Memory B cell (primary cell): Measurements from ENCODE around the gene PTGFR.

Experiments
- ATAC-seq: fragments of 150-1000 bp; cut with Tn5 transposase; 2 replicates; pipeline ENCODE4 v1.10.0; 2021; ENCODE audit warnings: low read depth, mild to moderate bottlenecking, moderate library complexity
- DNase-seq, 2 donors: peaks; one replicate each; pipeline ENCODE4 v3.0.0; 2022; ENCODE audit warnings: low spot score in 2 of 2
- H3K27ac Mint-ChIP-seq: one replicate; pipeline ENCODE4 v1.8.0; 2022; ENCODE audit warnings: mild to moderate bottlenecking, moderate library complexity, mixed read lengths
- H3K27me3 Mint-ChIP-seq: one replicate; pipeline ENCODE4 v1.8.0; 2022; ENCODE audit warnings: mixed read lengths
- H3K36me3 Mint-ChIP-seq: one replicate; pipeline ENCODE4 v1.8.0; 2022; ENCODE audit warnings: mild to moderate bottlenecking, mixed read lengths
- H3K4me1 Mint-ChIP-seq: one replicate; pipeline ENCODE4 v1.8.0; 2022; ENCODE audit warnings: mixed read lengths
- H3K4me3 Mint-ChIP-seq: one replicate; pipeline ENCODE4 v1.8.0; 2022; ENCODE audit warnings: mild to moderate bottlenecking, moderate library complexity, mixed read lengths
- H3K9me3 Mint-ChIP-seq: one replicate; pipeline ENCODE4 v1.8.0; 2022; ENCODE audit warnings: mixed read lengths

The PTGFR gene

DNA sequence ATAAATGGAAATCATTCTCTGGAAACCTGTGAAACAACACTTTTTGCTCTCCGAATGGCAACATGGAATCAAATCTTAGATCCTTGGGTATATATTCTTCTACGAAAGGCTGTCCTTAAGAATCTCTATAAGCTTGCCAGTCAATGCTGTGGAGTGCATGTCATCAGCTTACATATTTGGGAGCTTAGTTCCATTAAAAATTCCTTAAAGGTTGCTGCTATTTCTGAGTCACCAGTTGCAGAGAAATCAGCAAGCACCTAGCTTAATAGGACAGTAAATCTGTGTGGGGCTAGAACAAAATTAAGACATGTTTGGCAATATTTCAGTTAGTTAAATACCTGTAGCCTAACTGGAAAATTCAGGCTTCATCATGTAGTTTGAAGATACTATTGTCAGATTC is 45.7 kb downstream of the PTGFR start:
- H3K36me3 Mint-ChIP-seq, result no peaks in the 10 kb centered on the region
- ATAC-seq, result no peak

DNA sequence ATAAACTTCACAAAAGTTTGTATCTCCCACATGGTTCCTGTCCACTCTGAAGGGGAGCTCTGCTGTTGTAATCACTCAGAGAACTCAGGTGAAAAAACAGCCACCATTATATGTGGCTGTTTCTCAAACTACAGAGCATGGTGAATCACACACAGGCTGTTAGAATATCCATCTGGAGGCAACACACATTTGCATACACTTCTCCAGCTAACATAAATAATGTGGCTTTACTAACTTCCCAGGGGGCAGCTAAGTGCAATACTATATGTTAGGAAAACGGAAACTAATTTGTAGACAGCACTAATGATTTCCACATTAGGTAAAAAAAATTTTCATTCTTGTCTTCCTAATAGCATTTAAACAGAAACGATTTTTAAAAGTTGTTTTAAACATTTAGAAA is 49.3 kb downstream of the PTGFR start:
- H3K36me3 Mint-ChIP-seq, result no peaks in the 10 kb centered on the region
- ATAC-seq (no peak), DNase-seq (no peak)
- peaks cover 5% of the 10 kb centered on the region for H3K9me3 Mint-ChIP-seq
- H3K4me3 Mint-ChIP-seq, result no peak overlapping the region
- no peak overlapping the region for H3K27ac Mint-ChIP-seq
- no peaks in the 10 kb centered on the region for H3K27me3 Mint-ChIP-seq
- H3K4me1 Mint-ChIP-seq, result no peaks in the 10 kb centered on the region

More for the DNA sequence above, 45.7 kb downstream of the PTGFR start:
- Mint-ChIP-seq H3K4me1 (no peaks in the 10 kb centered on the region), H3K9me3 (peaks cover 1% of the 10 kb centered on the region), H3K27ac (no peak overlapping the region), H3K4me3 (no peak overlapping the region), H3K27me3 (no peaks in the 10 kb centered on the region)
- DNase-seq, result no peak

DNA sequence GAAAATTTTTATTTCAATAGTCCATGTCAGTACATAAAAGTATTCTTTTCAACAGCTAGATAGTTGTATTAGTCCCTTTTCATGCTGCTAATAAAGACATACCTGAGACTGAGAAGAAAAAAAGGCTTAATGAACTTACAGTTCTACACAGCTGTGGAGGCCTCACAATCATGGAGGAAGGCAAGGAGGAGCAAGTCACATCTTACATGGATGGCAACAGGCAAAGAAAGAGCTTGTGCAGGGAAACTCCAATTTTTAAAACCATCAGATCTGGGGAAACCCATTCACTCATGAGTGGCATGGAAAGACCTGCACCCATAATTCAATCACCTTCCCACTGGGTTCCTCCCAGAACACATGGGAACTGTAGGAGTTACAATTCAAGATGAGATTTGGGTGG is 50.7 kb downstream of the PTGFR start:
- Mint-ChIP-seq H3K36me3 (no peaks in the 10 kb centered on the region), H3K9me3 (peaks cover 5% of the 10 kb centered on the region), H3K4me3 (no peak overlapping the region), H3K27ac (no peak overlapping the region), H3K27me3 (no peaks in the 10 kb centered on the region), H3K4me1 (no peaks in the 10 kb centered on the region)
- DNase-seq, result no peak
- no peak for ATAC-seq

DNA sequence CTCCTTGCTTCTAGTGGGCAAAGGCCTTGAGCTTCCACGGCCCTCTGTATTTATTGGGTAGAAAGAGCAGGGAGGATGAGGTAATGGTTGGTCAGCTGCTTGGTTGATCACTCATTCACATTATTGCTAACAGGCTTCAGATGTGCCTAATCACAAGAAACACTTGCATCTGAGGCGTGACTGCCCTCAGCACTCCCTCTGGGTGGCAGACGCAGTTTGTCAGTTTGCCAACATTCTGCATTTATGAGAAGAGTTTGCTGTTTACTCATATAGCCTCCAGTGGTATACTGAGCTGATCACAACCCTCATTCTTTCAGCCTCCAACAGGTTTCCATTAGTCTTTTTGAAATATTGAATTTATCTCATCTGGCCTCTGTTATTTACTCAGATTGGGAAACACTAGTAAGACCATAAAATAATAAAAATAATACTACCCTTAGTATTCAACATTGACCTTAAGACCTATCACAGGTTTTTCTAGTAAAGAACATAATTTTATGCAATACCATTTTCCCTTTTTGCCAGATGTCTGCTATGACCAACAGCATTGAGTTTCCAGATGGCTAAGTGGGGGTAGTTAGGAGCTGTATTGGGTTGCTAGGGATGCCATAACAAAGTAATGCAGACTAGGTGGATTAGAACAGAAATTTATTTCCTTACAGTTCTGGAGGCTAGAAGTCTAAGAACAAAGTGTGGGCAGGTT is 53.3 kb downstream of the PTGFR start:
- ATAC-seq (no peak), DNase-seq (no peak)
- H3K27ac Mint-ChIP-seq, result no peak overlapping the region
- H3K4me3 Mint-ChIP-seq, result no peak overlapping the region
- no peaks in the 10 kb centered on the region for H3K36me3 Mint-ChIP-seq
- H3K27me3 Mint-ChIP-seq, result no peaks in the 10 kb centered on the region
- H3K9me3 Mint-ChIP-seq, result peaks cover 5% of the 10 kb centered on the region
- H3K4me1 Mint-ChIP-seq, result no peaks in the 10 kb centered on the region

DNA sequence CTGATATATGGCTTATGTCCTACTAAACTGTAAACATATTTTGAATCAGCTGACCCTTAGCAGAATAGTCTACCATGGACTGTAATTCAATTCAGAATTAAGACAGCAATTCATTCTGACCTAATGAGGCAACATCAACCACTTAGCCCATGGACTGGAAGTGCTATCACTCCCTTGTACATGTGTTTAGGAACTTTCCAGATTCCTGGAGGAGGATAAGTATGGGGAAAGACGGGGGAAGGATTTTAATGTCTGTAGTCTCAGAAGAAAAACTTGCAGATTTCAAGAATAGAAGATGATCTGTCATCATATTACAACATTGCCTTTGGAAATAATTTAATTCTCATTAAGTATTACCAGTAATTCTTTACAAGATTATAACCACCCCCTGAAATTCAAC is 56.3 kb downstream of the PTGFR start:
- Mint-ChIP-seq H3K27me3 (no peaks in the 10 kb centered on the region), H3K36me3 (no peaks in the 10 kb centered on the region), H3K9me3 (peaks cover 10% of the 10 kb centered on the region), H3K4me1 (no peaks in the 10 kb centered on the region), H3K27ac (no peak overlapping the region), H3K4me3 (no peak overlapping the region)
- DNase-seq (no peak), ATAC-seq (no peak)

DNA sequence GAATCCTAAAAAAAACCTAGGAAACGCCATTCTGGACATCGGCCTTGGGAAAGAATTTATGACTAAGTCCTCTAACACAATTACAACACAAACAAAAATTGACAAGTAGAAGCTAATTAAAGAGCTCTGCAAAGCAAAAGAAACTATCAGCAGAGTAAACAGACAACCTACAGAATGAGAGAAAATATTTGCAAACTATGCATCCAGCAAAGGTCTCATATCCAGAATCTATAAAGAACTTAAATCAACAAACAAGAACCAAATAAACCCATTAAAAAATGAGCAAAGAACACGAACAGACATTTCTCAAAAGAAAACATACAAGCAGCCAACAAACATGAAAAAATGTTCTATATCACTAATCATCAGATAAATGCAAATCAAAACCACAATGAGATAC is 58.6 kb downstream of the PTGFR start:
- no peak overlapping the region for H3K4me3 Mint-ChIP-seq
- H3K27me3 Mint-ChIP-seq, result no peaks in the 10 kb centered on the region
- no peak for DNase-seq
- ATAC-seq, result no peak
- H3K27ac Mint-ChIP-seq, result no peak overlapping the region
- H3K4me1 Mint-ChIP-seq, result no peaks in the 10 kb centered on the region
- no peaks in the 10 kb centered on the region for H3K36me3 Mint-ChIP-seq
- peaks cover 8% of the 10 kb centered on the region for H3K9me3 Mint-ChIP-seq

DNA sequence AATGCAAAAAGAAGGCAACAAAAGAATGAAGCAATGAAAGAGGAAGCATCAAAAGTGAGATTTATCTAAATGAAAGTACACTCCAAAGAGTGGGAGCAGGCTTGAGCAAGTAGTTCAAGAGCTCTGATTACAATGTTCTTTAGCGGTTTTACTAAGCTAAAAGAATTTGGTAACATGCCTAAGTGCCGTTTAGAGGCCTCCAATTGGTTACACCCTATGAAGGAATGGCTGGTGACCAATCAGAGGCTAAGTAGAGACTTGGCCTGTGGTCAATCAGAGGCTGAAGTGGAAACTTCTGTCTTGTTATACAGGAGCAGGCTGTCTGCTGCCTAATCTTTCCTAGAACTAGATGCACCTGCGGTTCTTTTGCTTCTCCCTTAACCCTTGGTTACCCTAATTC is 59.1 kb downstream of the PTGFR start:
- Mint-ChIP-seq H3K27me3 (no peaks in the 10 kb centered on the region), H3K4me1 (no peaks in the 10 kb centered on the region), H3K27ac (no peak overlapping the region), H3K9me3 (peaks cover 12% of the 10 kb centered on the region), H3K36me3 (no peaks in the 10 kb centered on the region), H3K4me3 (no peak overlapping the region)
- DNase-seq (no peak), ATAC-seq (no peak)

DNA sequence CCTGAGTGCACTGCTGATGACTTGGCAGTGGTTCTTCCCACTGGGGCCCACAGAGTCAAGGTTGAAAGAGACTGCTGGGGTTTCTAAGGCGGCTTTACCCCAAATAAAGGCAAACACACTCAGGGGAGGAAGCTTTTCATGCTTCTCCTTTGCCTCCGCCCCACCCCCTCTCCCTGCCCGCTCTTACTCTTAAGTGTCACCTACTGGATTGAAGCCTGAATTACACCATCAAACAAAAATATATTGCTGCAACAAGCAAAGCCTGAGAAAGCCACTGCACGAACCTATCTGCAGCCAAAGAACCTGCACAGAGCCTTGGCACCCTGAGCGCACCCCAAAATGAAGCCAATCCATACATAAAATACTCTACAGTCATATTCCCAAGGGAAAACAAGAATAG is 63.1 kb downstream of the PTGFR start:
- H3K36me3 Mint-ChIP-seq, result no peaks in the 10 kb centered on the region
- peaks cover 16% of the 10 kb centered on the region for H3K9me3 Mint-ChIP-seq
- H3K27ac Mint-ChIP-seq, result no peak overlapping the region

DNA sequence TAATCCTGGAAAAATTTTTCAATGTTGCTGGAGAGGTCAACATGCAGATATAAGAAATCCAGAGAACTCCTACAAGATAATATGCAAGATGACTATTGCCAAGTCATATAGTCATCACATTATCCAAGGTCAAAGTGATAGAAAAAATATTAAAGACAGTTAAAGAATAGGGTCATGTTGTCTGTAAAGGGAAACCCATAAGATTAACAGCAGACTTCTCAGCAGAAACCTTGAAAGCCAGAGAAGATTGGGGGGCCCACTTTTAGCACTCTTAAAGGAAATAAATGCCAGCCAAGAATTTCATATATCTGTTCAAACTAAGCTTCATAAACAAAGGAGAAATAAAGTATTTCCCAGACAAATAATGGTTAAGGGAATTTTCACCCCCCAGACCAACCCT is 64.1 kb downstream of the PTGFR start:
- ATAC-seq (no peak), DNase-seq (no peak)
- Mint-ChIP-seq H3K4me3 (no peak overlapping the region), H3K27ac (no peak overlapping the region), H3K9me3 (peaks cover 12% of the 10 kb centered on the region), H3K36me3 (no peaks in the 10 kb centered on the region), H3K27me3 (no peaks in the 10 kb centered on the region), H3K4me1 (no peaks in the 10 kb centered on the region)

More for the DNA sequence above, 63.1 kb downstream of the PTGFR start:
- no peak overlapping the region for H3K4me3 Mint-ChIP-seq
- no peaks in the 10 kb centered on the region for H3K4me1 Mint-ChIP-seq
- DNase-seq (no peak), ATAC-seq (no peak)
- H3K27me3 Mint-ChIP-seq, result no peaks in the 10 kb centered on the region

DNA sequence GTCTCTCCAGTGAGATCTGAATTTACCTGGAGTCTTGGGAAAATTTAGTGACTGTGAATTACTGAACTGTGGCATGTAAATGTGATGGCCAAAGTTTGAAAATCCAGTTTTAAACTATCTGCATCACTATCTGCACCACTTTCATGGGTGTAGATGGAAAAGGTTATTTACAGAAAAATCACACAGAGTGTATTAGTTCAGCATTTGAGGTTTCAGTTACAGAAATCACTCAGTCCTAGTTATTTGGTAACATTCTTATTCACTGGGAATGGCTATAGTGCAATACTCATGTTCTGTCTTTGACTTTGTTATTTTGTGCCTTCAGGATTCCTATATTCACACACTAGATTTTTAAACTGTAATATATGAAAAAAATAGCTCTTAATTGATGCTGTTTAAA is 68.9 kb downstream of the PTGFR start:
- no peaks in the 10 kb centered on the region for H3K36me3 Mint-ChIP-seq
- no peaks in the 10 kb centered on the region for H3K4me1 Mint-ChIP-seq
- no peak overlapping the region for H3K4me3 Mint-ChIP-seq
- H3K27ac Mint-ChIP-seq, result no peak overlapping the region
- DNase-seq (no peak), ATAC-seq (no peak)
- H3K27me3 Mint-ChIP-seq, result no peaks in the 10 kb centered on the region
- H3K9me3 Mint-ChIP-seq, result peaks cover 5% of the 10 kb centered on the region

DNA sequence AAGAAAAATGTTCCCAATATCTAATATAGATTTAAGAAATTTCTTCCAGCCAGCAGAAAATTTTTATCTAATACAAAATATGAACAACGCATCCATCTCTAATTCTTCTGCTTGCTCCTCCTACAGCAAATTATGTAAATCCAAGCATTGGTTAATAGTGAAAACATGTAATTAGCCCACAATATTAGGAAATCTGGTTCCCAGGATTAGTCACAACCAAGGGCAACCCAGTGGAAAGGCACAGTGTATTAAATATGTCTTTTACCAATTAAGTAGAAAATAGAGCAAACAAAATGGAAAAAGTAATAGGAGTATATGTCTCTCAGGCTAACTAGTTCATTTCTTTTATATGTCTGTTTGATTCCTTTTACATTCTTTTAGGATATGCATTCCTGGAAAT is 70.0 kb downstream of the PTGFR start:
- Mint-ChIP-seq H3K36me3 (no peaks in the 10 kb centered on the region), H3K4me3 (no peak overlapping the region), H3K9me3 (peaks cover 2% of the 10 kb centered on the region), H3K27me3 (no peaks in the 10 kb centered on the region), H3K4me1 (no peaks in the 10 kb centered on the region), H3K27ac (no peak overlapping the region)
- DNase-seq (no peak), ATAC-seq (no peak)

DNA sequence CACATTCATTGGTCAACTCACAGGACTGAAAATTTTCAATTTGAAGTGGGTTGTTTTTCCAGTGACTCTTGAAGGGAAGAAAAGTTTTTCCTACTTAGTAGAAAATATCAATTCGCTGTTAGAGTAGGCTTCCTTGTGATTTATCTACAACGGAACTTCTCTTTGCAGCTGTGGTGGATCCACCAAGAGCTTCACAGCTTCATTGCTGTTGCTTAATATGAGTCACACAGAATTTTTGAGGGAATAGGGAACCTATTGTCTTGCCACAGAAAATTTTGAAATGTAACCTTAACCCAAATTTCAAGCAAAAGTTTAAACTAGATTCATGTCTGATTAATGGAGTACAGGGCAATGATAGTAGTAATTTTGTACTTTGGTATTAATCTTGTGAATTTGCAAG is 71.1 kb downstream of the PTGFR start:
- Mint-ChIP-seq H3K4me1 (no peaks in the 10 kb centered on the region), H3K36me3 (no peaks in the 10 kb centered on the region), H3K27ac (no peak overlapping the region), H3K27me3 (no peaks in the 10 kb centered on the region), H3K4me3 (no peak overlapping the region), H3K9me3 (peaks cover 2% of the 10 kb centered on the region)
- DNase-seq (no peak), ATAC-seq (no peak)

DNA sequence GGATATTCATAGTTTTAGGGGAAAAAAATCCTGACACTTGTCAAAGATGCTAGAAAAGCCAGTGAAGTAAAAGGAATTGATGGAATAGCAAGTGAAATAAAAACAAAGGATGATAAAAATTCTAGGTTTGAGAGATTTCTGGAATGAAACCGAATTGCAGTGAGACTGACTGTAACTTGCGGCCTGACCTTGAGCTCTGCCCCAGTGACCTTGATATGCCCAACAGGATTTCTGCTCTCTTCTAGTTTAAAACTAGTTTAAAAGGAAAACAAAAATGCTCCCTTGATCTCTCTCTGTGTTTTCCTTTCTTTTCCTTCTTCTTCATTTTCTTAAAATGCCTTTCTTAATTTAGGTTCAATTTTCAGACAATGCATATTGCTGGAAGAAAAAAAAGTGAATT is 74.6 kb downstream of the PTGFR start:
- no peak overlapping the region for H3K4me3 Mint-ChIP-seq
- ATAC-seq (no peak), DNase-seq (no peak)
- no peaks in the 10 kb centered on the region for H3K9me3 Mint-ChIP-seq
- H3K27me3 Mint-ChIP-seq, result no peaks in the 10 kb centered on the region
- H3K36me3 Mint-ChIP-seq, result no peaks in the 10 kb centered on the region
- no peaks in the 10 kb centered on the region for H3K4me1 Mint-ChIP-seq
- H3K27ac Mint-ChIP-seq, result no peak overlapping the region

DNA sequence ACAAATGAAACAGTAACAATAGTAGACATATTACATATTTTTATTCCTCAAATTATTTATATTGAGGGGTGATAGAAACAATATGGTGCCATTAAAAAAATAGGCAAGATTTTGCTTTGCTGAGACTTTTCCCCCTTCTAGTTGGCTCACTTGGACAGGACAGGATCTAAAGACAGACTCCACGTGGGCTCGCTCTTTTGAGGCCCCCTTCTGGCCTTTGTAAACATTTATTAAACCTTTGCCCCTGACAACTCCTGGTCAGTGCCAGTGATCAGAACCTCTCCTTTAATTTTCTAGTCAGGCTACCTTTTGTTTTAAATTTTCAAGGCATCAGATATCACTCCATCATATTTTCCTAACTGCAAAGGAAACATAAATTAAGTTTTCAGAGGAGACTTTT is 79.8 kb downstream of the PTGFR start:
- Mint-ChIP-seq H3K36me3 (no peaks in the 10 kb centered on the region), H3K9me3 (no peaks in the 10 kb centered on the region), H3K4me3 (no peak overlapping the region), H3K4me1 (no peaks in the 10 kb centered on the region), H3K27me3 (no peaks in the 10 kb centered on the region), H3K27ac (no peak overlapping the region)
- no peak for DNase-seq
- ATAC-seq, result no peak

DNA sequence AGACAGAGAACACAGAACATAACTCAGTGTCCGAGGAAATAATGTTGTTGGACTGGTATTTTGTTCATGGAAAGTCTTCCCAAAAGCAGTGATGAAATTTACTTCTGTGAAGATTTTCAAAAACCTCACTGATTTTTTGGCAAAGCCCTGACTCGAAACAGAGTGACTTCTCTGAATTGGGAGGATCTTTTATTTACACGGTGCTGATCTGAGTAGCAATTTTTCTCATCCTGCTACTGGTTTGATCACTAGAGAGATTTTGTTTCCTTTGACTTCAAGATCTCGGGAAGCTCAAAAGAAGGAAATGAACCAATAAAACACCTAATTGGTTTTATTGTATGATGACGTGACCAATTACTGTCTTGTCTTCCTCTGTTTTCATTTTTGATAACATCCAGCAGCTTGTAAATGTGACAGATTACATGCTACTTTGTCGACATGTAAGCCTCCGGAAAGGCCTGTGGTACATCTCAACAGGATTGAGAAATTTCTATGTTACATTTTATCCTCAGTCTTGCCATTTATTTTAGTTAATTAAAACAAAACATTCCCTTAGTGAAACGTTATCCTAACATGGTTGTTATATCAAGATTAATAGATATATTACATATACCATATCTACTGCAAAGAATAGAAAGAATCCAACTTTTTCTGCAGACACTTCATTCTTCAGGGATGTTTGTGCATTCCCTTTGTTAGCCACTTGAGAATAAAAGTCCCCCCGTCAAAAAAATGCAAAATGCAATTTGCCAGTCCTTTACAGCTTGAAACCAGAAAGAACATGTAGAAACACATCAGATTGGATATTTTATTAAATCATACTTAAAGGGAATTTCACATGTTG is 86.7 kb downstream of the PTGFR start:
- DNase-seq (no peak), ATAC-seq (no peak)
- no peak overlapping the region for H3K4me3 Mint-ChIP-seq
- no peaks in the 10 kb centered on the region for H3K4me1 Mint-ChIP-seq
- no peaks in the 10 kb centered on the region for H3K9me3 Mint-ChIP-seq
- no peak overlapping the region for H3K27ac Mint-ChIP-seq
- H3K27me3 Mint-ChIP-seq, result no peaks in the 10 kb centered on the region
- H3K36me3 Mint-ChIP-seq, result no peaks in the 10 kb centered on the region
